HG03558 (cell line): ENCODE measurements around the gene ATP6V1D.
"Not testable (repeated sequence)": the region's sequence is repeated elsewhere in the genome, so short reads cannot be mapped to it uniquely, and the experiment has no call there.

Experiments
- ATAC-seq: cut with Tn5 transposase; IDR thresholded peaks from one replicate; pipeline ENCODE4 v1.9.1; 2021; ENCODE audit warnings: moderate number of reproducible peaks; ENCODE audit not compliant: unreplicated experiment; ENCODE audit errors: extremely low read depth

ATP6V1D gene

DNA sequence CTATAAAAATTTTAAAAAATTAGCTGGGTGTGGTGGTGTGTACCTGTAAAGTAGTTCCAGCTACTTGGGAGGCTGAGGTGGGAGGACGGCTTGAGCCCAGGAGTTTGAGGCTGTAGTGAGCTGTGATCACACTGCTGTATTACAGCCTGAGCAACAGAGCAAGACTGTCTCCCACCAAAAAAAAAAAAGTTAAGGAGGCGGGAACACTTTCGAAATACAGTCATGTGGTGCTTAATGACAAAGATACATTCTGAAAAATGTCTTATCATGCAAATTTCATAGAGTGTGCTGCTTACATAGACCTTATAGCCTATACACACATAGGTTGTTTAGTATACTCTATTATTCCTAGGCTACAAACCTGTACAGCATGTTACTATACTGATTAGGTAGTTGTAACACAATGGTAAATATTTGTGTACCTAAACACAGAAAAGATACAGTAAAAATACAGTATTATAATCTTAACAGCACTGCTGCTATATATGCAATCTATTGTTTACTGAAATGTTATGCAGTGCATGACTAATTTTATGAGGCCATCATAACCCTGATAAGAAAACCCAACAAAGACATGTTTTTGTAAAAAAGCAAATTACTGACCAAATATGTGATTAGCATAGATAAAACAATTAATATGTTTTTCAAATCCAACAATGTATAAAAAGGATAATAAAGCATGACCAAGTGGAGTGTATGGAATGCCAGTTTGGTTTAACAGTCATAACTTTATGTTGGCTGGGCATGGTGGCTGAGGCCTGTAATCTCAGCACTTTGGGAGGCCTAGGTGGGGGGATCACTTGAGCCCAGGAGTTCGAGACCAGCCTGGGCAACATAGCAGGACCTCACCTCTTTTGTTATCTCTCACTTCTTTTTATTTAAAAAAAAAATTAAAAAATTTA, 11.9 kb upstream of the ATP6V1D start:
- no peak for ATAC-seq

DNA sequence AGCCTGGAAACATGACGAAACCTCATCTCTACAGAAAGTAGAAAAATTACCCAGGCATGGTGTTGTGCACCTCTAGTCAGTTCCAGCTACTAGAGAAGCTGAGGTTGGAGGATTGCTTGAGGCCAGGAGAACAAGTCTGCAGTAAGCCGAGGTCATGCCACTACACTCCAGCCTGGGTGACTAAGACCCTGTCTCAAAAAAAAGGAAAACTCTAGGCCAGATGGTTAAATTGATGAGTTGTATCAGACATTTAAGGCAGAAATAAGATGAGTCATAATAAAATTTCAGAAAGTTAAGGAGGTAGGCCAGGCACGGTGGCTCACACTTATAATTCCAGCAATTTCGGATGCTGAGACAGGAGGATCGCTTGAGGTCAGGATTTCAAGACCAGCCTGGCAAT, 11.2 kb upstream of the ATP6V1D start:
- ATAC-seq, result no peak

DNA sequence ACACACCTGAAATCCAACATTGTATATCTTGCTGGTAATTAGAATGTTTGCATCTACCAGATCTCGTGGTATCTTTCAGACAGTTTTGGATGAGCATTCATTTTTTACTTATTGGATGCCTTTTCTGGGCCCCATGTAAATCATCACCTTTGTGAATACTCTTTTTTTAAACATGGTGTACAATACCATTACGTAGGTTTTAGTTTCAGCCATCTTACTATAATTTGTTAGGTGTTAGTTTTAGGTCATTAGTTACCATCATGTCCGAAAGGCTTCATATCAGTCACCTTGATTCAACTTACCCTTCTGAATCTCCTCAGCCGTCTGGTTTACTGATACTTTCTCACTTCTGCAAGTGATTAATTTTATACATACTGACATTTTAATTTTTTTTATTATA, 5.9 kb upstream of the ATP6V1D start:
- ATAC-seq, result no peak

DNA sequence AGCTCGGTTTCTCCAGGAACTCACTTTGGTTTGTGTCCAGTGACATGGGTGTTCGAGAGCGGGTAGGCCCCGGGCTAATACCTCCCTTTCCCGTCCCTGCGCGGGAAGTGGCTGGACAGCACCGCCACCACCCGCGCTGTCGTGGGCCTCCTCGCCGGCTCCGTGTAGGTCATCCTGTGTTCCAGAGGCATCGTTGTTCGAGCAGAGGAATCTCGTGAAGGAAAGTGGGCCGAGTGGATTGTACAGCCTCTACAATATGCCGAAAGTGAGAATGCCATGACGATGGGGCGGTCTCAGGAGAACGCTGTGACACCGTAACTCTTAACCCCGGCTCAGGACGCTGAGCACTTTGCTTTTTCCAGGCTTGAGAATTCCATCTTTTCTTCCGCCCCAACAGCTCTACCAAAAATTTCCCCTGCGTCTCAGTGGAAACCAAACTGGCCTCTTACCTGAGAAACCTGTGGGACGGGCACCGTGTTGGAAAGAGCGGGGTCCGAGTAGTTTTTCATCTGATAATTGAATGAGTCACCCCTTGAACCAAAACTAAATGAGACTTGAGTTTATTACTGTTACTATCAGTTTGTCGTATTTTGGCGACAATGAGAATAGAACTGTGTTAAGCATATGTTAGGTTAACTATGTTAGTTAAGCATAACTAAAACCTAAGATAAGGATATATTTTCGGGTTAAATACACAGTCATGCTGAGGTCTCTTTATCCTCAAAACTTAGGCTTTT, 1.0 kb upstream of the ATP6V1D start:
- ATAC-seq, result no peak

DNA sequence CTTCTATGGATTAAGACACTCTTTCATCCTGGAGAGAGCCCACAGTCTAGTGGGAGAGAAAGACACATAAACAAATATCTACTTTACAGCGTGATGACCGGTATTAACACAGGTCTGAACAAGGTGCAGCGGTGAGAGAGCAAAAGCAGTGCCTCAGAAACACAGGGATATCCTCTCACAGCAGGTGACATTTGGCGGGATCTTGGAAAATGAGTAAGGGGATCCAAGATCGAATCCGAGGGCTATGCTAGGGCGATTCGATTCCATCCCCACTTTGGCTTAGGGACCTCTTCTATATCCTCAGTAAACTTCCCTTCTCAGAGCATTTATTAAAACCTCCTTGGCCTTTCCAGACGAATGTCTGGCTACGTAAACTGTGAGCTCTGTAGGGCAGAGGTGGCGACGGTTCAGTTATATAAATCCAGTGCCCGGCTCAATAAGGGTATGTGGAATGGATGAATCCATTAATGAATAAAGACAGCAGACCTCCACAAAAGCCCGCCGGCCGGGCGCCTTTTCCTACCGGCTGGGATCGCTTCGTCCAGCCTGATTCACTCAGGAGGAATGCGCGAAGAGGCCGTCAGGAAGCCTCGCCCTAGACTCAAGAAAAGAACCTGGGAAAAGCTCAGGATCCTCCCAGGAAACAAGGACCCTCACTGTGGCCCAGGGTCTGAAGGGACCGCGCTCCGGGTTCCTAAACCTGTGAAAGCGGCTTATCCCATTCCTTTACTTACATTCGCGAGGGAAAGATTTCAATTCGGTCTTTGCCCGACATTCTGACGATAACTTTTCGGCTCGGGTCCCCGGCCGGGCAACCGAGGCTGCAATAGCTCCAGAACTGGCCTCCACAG, 455 bp downstream of the ATP6V1D start:
- no peak for ATAC-seq

DNA sequence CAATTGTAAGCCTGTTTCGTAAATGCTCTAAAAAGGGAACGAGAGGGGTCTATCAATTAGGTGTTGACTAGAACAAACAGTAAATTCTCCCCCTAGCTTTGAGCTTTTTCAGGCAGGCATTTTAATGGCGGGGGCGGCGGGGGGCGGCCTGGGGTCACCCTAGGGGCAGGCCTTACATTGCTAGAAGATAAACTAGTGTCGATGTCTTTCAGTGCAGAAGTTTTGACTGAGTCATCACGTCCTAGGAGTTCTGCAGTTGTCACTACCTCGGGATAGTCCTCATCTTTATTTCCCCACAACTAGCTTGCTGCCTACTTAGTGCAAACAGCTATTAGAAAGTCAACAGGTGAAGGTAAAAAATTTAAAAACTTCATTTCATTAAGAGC, 1.6 kb downstream of the ATP6V1D start:
- no peak for ATAC-seq

DNA sequence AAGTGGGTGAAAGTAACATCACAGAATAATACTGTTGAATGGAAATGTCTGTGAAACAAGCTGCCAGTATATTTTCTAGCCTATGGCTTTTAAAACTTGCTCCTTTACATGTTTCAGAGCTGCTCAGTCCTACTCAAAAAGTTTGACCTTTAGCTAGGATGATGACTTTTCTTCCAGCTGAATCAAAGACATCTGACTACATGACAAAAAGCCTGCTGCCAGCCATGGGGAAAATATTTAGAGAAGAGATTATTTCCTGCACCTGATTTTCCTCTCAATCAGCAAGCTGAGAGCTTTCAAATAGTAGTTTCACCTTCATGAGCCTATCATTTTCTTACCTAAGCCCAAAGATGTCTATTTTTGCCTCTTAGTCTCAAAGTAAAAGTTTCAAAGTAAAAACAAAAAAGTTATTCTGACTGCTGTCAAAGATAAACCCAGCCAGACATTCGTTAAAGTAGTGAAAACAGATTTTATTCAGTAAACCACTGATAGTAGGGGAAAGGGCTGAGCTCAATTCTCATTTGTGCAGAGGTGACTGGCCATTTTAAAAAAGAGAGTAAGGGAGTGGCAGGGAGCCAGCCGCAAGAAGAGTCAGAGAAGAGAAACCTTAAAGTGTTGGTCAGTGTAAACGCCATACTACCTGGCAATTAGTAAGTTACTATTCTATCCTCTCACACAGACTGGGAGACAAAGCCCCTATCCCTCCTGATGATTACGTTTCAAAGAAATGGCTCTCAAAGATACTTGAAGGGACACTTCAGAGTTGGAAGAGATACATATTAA, 2.2 kb downstream of the ATP6V1D start:
- ATAC-seq, result no peak

DNA sequence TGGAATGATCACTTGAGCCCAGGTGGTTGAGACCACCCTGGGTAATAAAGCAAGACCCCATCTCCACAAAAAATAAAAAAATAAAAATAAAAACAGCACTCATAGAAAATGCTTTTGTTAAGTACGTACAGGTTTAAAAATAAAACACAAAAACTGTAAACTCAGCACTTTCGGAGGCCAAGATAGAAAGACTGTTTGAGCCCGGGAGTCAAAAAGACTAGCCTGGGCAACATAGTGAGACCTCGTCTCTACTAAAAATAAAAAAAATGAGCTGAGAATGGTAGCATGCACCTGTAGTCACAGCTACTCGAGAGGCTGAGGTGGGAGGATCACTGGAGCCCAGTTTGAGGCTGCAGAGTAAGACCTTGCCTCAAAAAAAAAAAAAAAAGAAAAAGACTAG, 7.5 kb downstream of the ATP6V1D start:
- no peak for ATAC-seq

DNA sequence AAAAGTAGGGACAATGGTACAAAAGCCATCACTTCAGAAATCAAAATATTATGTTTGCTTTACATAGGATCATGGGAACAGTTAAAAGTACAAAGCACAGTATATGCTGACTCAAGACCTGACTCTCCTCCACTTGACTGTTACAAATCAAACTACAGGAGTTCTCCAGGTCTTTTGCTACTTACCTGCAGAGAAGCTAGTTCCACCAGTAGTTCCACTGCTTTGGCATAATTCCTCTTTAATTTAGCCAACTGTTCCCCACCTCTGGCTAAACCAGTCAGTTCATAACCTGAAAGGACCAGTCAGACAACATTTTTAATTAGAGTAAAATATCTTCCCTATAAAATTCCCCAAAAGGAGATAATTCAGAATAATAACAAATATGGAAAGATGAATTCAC, 14.0 kb downstream of the ATP6V1D start:
- ATAC-seq, result no peak

DNA sequence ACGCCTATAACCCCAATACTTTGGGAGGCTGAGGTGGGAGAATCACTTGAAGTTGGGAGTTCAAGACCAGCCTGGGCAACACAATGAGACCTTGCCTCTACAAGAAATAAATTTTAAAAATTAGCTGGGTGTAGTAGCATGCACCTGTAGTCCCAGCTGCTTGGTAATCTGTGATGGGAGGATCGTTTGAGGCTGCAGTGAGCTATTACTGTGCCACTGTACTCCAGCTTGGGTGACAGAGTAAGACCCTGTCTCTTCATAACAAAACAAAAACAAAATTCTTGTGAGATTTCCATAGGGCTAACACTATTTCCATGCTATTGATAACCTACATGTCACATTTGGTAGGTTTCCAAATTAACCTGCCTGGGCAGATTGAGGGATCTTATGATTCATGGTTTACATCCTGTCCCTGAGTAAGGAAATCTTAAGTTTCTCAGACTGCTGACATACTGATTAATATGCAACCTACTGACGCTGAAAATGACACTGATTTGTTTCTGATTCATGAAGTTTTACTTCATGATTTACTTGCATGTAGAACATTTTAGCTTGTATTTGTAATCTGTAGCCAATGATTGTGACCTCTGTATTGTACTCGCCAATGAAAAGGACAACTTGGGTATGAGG, 15.9 kb downstream of the ATP6V1D start:
- no peak for ATAC-seq

DNA sequence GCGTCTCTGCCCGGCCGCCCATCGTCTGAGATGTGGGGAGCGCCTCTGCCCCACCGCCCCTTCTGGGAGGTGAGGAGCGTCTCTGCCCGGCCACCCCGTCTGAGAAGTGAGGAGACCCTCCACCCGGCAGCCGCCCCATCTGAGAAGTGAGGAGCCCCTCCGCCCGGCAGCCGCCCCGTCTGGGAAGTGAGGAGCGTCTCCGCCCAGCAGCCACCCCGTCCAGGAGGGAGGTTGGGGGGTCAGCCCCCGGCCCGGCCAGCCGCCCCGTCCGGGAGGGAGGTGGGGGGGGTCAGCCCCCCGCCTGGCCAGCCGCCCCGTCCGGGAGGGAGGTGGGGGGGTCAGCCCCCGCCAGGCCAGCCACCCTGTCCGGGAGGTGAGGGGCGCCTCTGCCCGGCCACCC, 18.4 kb downstream of the ATP6V1D start:
- ATAC-seq, result not testable (repeated sequence)

DNA sequence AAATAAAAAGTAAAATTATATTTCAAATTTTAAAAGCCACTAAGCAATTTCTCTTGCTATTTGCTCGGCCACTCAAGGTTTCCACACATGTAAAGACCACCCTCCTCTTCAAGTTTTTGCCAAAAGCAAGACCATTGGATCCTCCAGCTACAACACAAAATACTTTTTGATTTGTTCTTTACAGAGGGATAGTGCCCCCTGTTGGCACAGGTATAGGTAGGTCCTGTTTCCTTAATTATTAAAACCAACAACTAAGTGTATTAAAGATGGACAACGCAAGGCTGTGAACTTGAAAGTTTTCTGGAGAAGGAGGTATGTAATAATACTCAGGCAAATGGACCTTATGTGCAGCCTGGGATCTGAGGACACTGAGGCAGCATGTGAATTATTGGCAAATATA, 23.8 kb downstream of the ATP6V1D start:
- ATAC-seq, result no peak

DNA sequence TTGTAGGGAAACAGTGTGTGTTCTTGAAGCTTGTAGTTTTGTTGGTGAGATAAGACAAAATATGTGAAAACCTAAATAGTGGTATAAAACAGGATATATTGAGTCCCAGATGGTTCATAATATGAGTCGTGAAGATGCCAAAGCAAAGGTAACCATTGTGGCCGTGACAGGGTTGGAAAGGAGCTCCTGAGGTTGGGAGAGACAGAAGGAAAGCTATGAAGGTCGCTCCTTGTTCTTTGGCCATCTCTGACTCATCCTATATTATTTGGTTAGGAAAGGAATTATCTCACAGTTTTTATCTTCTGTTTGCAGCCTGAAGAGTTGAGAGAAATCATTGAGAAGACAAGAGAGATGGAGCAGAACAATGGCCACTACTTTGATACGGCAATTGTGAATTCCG, 27.1 kb downstream of the ATP6V1D start:
- ATAC-seq, result no peak

DNA sequence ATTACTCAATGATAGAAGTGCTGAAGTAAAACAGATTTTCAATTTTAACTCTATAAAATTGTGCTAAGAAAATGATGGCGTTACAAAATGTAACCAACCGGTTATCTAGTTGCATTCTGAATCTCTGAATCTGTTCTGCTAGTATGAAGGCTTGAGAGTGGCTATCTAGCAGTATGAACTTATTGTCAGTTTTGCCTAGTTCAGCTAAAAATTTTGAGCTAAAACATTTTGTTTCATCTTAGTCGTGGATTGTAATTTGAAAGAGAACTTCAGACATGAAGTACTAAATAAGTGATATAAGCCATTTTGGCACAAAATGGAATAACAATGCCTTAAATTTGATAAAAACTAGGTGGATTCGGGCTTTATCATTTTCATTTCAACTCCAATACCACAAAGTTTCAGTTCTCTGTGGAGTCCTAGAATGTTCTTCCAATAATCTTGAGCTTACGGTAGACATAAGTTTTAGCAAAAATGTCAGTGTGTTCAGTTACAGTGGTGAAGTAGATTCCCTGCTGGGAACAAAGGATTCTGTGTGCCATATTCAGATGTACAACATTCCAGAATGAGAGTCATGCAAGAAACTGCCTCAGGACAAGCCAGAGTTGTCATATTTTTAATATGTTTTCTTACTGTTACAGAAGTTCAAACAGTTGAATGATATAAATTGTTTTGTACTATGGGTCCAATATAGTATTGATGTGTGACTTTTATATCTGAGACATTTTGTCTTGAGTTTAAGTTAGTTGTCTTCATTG, 28.1 kb downstream of the ATP6V1D start:
- ATAC-seq, result no peak

DNA sequence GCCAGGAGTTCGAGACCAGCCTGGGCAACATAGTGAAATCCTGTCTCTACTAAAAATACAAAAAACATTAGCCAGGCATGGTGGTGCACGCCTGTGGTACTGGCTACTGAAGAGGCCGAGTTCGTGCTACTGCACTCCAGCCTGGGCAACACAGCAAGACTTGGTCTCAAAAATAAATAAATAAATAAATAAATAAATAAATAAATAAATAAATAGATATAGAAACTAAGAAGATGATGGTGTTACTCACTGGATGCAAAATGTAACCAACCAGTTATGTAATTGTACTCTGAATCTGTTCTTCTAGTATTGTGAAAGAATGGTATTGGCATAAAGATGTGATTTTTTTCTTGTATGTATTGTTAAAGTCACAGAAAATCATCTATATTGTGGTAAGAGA, 29.9 kb downstream of the ATP6V1D start:
- ATAC-seq, result not testable (repeated sequence)

DNA sequence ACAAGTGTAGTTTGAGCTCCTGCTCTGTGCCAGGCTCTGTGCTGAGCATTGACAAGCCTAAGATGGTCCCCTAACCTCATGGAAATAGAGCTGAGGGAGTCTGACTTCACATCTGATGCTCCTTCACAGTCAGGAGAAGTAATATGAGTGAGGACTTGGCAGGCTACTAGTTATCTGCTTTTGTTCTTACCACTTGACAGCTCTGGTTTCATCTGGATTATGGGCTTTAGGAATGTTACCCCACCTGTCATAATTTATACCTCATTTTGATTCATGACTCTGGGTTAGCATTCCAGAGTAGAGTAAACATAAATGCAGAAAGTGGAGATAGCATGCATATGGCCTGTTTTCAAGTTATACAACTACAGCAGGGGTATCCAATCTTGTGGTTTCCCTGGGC, 40.5 kb downstream of the ATP6V1D start:
- ATAC-seq, result no peak

DNA sequence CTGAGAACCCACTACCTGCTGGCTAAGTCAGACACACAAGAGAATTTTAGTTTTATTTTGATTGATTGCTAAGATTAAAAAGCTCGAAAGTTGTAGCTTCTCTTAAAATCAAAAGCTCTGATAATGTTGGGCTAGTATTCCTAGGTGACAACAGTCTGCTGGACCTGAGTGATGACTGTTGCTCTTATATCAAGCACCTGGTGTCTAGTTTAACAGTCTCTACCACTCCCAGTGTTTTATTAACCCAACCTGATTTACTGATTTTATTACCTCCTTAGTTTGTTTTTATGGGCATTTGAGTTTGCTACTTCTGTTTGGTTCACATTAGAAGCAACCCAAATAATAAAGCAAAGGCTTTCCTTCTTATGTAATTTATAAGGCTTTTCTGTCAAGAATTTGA, 41.8 kb downstream of the ATP6V1D start:
- ATAC-seq, result no peak

DNA sequence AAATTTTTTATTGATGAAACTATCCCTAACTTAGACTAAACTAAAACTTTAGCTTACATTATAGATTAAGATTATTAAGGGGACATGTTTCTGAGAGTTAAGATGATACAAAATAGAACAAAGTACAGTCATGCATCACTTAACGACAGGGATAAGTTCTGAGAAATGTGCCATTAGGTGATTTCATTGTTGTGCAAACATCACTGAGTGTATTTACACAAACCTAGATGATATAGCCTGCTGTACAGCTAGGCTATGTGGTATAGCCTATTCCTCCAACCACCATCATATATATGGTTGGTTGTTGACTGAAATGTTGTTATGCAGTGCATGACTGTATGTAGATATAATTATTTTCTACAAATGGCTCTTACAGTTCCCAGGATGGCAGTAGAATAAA, 46.5 kb downstream of the ATP6V1D start:
- ATAC-seq, result no peak

DNA sequence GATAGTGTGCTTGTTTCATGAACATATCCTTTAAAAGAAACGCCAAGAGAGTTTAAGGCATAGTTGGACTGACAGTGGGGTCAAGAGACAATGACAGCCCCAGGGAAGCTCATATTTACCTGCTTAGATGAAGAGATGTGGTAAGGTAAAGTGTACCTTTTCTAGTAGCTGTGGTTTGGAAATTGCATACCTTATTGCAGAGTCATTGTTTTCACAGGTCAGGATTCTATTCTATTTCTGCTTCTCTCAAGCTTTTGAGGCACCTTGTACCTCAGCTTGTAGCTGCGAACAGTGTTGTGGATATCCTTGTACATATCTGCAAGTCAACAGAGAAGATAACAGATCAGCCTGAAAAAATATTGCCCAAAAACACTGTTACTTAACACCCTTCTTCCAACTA, 47.7 kb downstream of the ATP6V1D start:
- ATAC-seq, result no peak
